Vagina (tissue), 2 donors: Measurements from ENCODE around the gene COMMD10. TPM values are rescaled to one million over a fixed set of nuclear protein-coding genes. Genes with fewer than 3 reads are reported as not detected.

Experiments used
- DNase-seq, 2 donors: peaks; one replicate each; pipeline ENCODE4 v3.0.0-alpha.2; 2017; ENCODE audit errors: extremely low spot score in 2 of 2
- H3K27ac ChIP-seq: fragments of 200-600 bp; sonication (generic); one replicate; pipeline ENCODE4 v1.5.1; 2019
- H3K27me3 ChIP-seq: fragments of 200-600 bp; sonication (generic); one replicate; pipeline ENCODE4 v1.5.1; 2019
- H3K36me3 ChIP-seq, 2 donors: fragments of 200-600 bp; sonication (generic); one replicate each; pipeline ENCODE4 v1.5.1; 2017 to 2019
- H3K4me1 ChIP-seq: fragments of 200-600 bp; sonication (generic); one replicate; pipeline ENCODE4 v1.5.1; 2019
- H3K4me3 ChIP-seq, 2 donors: fragments of 200-600 bp; sonication (generic); 1 replicate in 1 of 2; 2 replicates in 1 of 2; pipeline ENCODE4 v1.5.1; 2016 to 2019
- H3K9me3 ChIP-seq: fragments of 200-600 bp; sonication (generic); one replicate; pipeline ENCODE4 v1.5.1; 2019
- CTCF ChIP-seq, 3 experiments: fragments of 450-650 bp in 2 of 3; fragments of 200-600 bp in 1 of 3; sonication (generic) in 1 of 3; IDR thresholded peaks; one replicate each; pipeline ENCODE4 v1.5.1; 2017 to 2019; ENCODE audit warnings: antibody characterized with exemption in 3 of 3, mild to moderate bottlenecking in 2 of 3, moderate library complexity in 2 of 3
- POLR2A ChIP-seq, 2 donors: fragments of 450-650 bp; IDR thresholded peaks; one replicate each; pipeline ENCODE4 v1.6.1; 2017; ENCODE audit warnings: antibody characterized with exemption in 2 of 2, mild to moderate bottlenecking in 2 of 2, moderate library complexity in 2 of 2
- POLR2AphosphoS5 ChIP-seq, 2 donors: sonication (generic); formaldehyde crosslinking; IDR thresholded peaks; one replicate each; pipeline ENCODE4 v1.9.0; 2017; ENCODE audit warnings: antibody characterized with exemption in 2 of 2, mild to moderate bottlenecking in 2 of 2, low read depth in 1 of 2; ENCODE audit not compliant: insufficient read depth in 1 of 2
- intact Hi-C: fragments of 100-400 bp; cut with DNase I; formaldehyde crosslinking; loops from one replicate; pipeline ENCODE4 v1.15.1; 2023
- total RNA-seq: library from RNA; depleted of rRNA; stranded (reverse); fragments of >200 nt; gene quantifications from one replicate; pipeline ENCODE4 v1.2.3, GENCODE V29; 2016

COMMD10 gene
- total RNA-seq, 1 donor from 2014 or later = 22.6 TPM

- peaks cover 0 to 34% of the 10 kb centered on the region in 2 donors for H3K36me3 ChIP-seq
Observed at GRCh38 chr5:116299746-116300640, 215.2 kb downstream of the COMMD10 start.

GRCh38 chr5:116301110-116301509 is 216.3 kb downstream of the COMMD10 start:
- intact Hi-C loops = no loop called here
- H3K4me1 ChIP-seq = no peaks in the 10 kb centered on the region
- no peak overlapping the region for H3K4me3 ChIP-seq
- no peak for TF ChIP-seq CTCF (IDR thresholded peaks at IDR 0.05)
- TF ChIP-seq POLR2AphosphoS5 (IDR thresholded peaks at IDR 0.05; ENCODE audit: insufficient read depth in 1 of 2, low read depth in 1 of 2) = no peak
- TF ChIP-seq POLR2A (IDR thresholded peaks at IDR 0.05) = no peak
- peaks cover 0 to 46% of the 10 kb centered on the region in 2 donors for H3K36me3 ChIP-seq
- no peaks in the 10 kb centered on the region for H3K9me3 ChIP-seq
- DNase-seq = no peak
- H3K27me3 ChIP-seq = no peaks in the 10 kb centered on the region
- H3K27ac ChIP-seq = no peak overlapping the region

More at GRCh38 chr5:116299746-116300640, 215.2 kb downstream of the COMMD10 start:
- no peak overlapping the region for H3K4me3 ChIP-seq
- intact Hi-C loops = no loop called here
- H3K9me3 ChIP-seq = no peaks in the 10 kb centered on the region
- no peak overlapping the region for H3K27ac ChIP-seq
- no peaks in the 10 kb centered on the region for H3K27me3 ChIP-seq
- TF ChIP-seq CTCF (IDR thresholded peaks at IDR 0.05) (no peak), POLR2AphosphoS5 (IDR thresholded peaks at IDR 0.05; ENCODE audit: insufficient read depth in 1 of 2, low read depth in 1 of 2) (no peak), POLR2A (IDR thresholded peaks at IDR 0.05) (no peak)
- no peak for DNase-seq
- no peaks in the 10 kb centered on the region for H3K4me1 ChIP-seq

GRCh38 chr5:116303340-116303739 is 218.5 kb downstream of the COMMD10 start:
- Histone ChIP-seq H3K4me1 (no peaks in the 10 kb centered on the region), H3K4me3 (no peak overlapping the region), H3K27ac (no peak overlapping the region), H3K27me3 (no peaks in the 10 kb centered on the region), H3K9me3 (peaks cover 4% of the 10 kb centered on the region), H3K36me3 (peaks cover 0 to 55% of the 10 kb centered on the region in 2 donors)
- no peak for TF ChIP-seq CTCF (IDR thresholded peaks at IDR 0.05)
- no peak for DNase-seq
- intact Hi-C loops = no loop called here

GRCh38 chr5:116303810-116304209 is 219.0 kb downstream of the COMMD10 start:
- H3K27ac ChIP-seq = no peak overlapping the region
- intact Hi-C loops = no loop called here
- no peaks in the 10 kb centered on the region for H3K4me1 ChIP-seq
- peaks cover 0 to 52% of the 10 kb centered on the region in 2 donors for H3K36me3 ChIP-seq
- DNase-seq = no peak
- peaks cover 4% of the 10 kb centered on the region for H3K9me3 ChIP-seq
- TF ChIP-seq POLR2A (IDR thresholded peaks at IDR 0.05) (no peak), POLR2AphosphoS5 (IDR thresholded peaks at IDR 0.05; ENCODE audit: insufficient read depth in 1 of 2, low read depth in 1 of 2) (no peak), CTCF (IDR thresholded peaks at IDR 0.05) (no peak)
- H3K27me3 ChIP-seq = no peaks in the 10 kb centered on the region
- H3K4me3 ChIP-seq = no peak overlapping the region

GRCh38 chr5:116305899-116306298 is 221.1 kb downstream of the COMMD10 start:
- Histone ChIP-seq H3K4me3 (no peak overlapping the region), H3K36me3 (peaks cover 0 to 43% of the 10 kb centered on the region in 2 donors), H3K9me3 (peaks cover 4% of the 10 kb centered on the region), H3K27me3 (no peaks in the 10 kb centered on the region), H3K27ac (no peak overlapping the region), H3K4me1 (no peaks in the 10 kb centered on the region)
- TF ChIP-seq CTCF (IDR thresholded peaks at IDR 0.05) (no peak), POLR2AphosphoS5 (IDR thresholded peaks at IDR 0.05; ENCODE audit: insufficient read depth in 1 of 2, low read depth in 1 of 2) (no peak), POLR2A (IDR thresholded peaks at IDR 0.05) (no peak)
- DNase-seq = no peak
- intact Hi-C loops = no loop called here
